ENCODE measurements around the gene SMIM41. TPM values are rescaled to one million over a fixed set of nuclear protein-coding genes. Genes with fewer than 3 reads are reported as not detected.

Gene SMIM41
- total RNA-seq, 4 donors from 2014 or later: 0.64 to 1.5 (median 0.80) TPM; not detected in 1

DNA sequence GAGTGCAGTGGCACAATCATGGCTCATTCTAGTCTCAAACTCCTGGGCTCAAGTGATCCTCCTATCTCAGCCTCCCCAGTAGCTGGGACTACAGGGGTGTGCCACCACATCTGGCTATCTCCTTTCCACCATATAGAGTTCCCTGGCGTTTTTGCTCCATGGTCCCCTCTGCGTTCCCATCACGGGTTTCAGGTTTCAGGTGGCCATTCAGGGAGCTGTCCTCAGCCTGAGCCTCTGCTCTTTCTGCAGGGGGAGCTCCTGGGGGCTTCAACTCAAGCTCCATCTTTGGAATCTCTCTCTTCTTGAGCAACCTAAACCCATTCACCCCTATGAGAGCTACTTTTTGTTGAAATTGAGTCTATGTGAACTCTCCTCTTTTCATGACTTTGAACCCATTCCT is 11.6 kb downstream of the SMIM41 start:
- 67% methylated on average over 3 of the region's 3 CpGs; no CpG with 5 or more reads in 1 of the 2 donors for WGBS, 2 donors (ENCODE audit: low coverage in 1 of 2)
- TF ChIP-seq POLR2A (IDR thresholded peaks at IDR 0.05): no peak
- TF ChIP-seq, protein P1, sequence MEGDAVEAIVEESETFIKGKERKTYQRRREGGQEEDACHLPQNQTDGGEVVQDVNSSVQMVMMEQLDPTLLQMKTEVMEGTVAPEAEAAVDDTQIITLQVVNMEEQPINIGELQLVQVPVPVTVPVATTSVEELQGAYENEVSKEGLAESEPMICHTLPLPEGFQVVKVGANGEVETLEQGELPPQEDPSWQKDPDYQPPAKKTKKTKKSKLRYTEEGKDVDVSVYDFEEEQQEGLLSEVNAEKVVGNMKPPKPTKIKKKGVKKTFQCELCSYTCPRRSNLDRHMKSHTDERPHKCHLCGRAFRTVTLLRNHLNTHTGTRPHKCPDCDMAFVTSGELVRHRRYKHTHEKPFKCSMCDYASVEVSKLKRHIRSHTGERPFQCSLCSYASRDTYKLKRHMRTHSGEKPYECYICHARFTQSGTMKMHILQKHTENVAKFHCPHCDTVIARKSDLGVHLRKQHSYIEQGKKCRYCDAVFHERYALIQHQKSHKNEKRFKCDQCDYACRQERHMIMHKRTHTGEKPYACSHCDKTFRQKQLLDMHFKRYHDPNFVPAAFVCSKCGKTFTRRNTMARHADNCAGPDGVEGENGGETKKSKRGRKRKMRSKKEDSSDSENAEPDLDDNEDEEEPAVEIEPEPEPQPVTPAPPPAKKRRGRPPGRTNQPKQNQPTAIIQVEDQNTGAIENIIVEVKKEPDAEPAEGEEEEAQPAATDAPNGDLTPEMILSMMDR (IDR thresholded peaks at IDR 0.05): no peak
- TF ChIP-seq POLR2AphosphoS5 (IDR thresholded peaks at IDR 0.05): no peak
- TF ChIP-seq EP300 (IDR thresholded peaks at IDR 0.05; ENCODE audit: low read depth): no peak
- in situ Hi-C loops (cut with MboI; ENCODE audit: low pct_ligation_motif_present in 1 of 4, low pct_unique_long_range_greater_than_20kb in 1 of 4, low sequenced_read_pairs in 3 of 4) (no loop called here), intact Hi-C loops (cut with DNase I; ENCODE audit: low total_unique reads) (no loop called here)
- no peaks in the 10 kb centered on the region for H3K36me3 ChIP-seq
- peaks cover 13% of the 10 kb centered on the region for H3K27me3 ChIP-seq
- DNase-seq: no peak
- H3K4me1 ChIP-seq: peaks cover 0 to 4% (median 2%) of the 10 kb centered on the region in 4 donors
- no peak overlapping the region for H3K4me3 ChIP-seq
- H3K9me3 ChIP-seq: no peaks in the 10 kb centered on the region
- no peak overlapping the region for H3K27ac ChIP-seq

DNA sequence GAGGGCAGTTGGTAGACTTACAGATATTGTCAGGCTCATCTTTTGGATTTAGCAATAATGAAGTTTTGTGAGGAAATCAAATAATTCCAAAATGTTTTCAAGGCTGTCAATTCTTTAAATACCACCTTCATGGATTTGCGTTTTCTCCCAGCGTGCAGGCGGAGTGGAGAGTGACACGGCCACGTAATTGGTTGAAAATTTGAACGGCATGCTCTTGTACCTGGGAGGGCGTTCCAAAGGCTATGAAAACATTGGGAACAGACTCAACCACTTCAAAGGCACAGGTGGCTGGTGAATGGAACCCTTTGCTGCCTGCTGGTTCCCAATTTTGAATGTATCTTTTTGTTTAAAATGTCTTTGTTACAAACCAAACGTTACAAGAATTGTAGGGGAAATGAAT is 12.4 kb downstream of the SMIM41 start:
- Histone ChIP-seq H3K27me3 (peaks cover 13% of the 10 kb centered on the region), H3K9me3 (no peaks in the 10 kb centered on the region), H3K27ac (no peak overlapping the region), H3K4me1 (peaks cover 0 to 4% (median 0%) of the 10 kb centered on the region in 4 donors), H3K4me3 (no peak overlapping the region), H3K36me3 (no peaks in the 10 kb centered on the region)
- DNase-seq: no peak
- in situ Hi-C loops (cut with MboI; ENCODE audit: low pct_ligation_motif_present in 1 of 4, low pct_unique_long_range_greater_than_20kb in 1 of 4, low sequenced_read_pairs in 3 of 4): no loop called here
- TF ChIP-seq, protein P1 (IDR thresholded peaks at IDR 0.05): no peak
- TF ChIP-seq EP300 (IDR thresholded peaks at IDR 0.05; ENCODE audit: low read depth) (no peak), POLR2A (IDR thresholded peaks at IDR 0.05) (no peak), POLR2AphosphoS5 (IDR thresholded peaks at IDR 0.05) (no peak)
- 52% methylated on average over 8 of the region's 8 CpGs for WGBS, 2 donors (ENCODE audit: low coverage in 1 of 2)
- intact Hi-C loops (cut with DNase I; ENCODE audit: low total_unique reads): no loop called here

DNA sequence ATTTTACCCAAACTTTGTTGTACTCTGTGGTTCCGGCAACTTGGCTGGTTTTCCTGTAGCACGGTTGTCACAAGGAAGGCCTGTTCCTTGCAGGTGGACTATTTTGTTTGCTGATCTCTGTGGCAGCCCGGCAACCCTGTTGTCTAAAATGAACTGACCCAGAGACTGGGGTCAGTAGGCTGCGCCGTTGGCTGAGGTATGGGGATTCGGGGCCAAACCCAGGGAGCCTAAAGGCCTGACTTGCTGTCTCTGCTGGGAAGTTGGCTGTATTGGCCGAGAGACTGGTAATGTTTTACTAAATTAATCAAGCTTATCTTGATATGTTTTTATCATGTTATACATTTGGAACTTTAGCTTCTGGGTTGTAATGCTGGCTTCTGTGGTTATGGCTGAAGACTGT is 13.8 kb downstream of the SMIM41 start:
- intact Hi-C loops (cut with DNase I; ENCODE audit: low total_unique reads): no loop called here
- WGBS, 2 donors (ENCODE audit: low coverage in 1 of 2): 34 to 39% methylated on average over 2 to 7 of the region's 7 CpGs
- TF ChIP-seq, protein P1 (IDR thresholded peaks at IDR 0.05): no peak
- Histone ChIP-seq H3K27ac (no peak overlapping the region), H3K4me3 (no peak overlapping the region), H3K27me3 (peaks cover 19% of the 10 kb centered on the region), H3K4me1 (peaks cover 0 to 4% (median 0%) of the 10 kb centered on the region in 4 donors), H3K36me3 (no peaks in the 10 kb centered on the region), H3K9me3 (no peaks in the 10 kb centered on the region)
- DNase-seq: no peak
- in situ Hi-C loops (cut with MboI; ENCODE audit: low pct_ligation_motif_present in 1 of 4, low pct_unique_long_range_greater_than_20kb in 1 of 4, low sequenced_read_pairs in 3 of 4): no loop called here

DNA sequence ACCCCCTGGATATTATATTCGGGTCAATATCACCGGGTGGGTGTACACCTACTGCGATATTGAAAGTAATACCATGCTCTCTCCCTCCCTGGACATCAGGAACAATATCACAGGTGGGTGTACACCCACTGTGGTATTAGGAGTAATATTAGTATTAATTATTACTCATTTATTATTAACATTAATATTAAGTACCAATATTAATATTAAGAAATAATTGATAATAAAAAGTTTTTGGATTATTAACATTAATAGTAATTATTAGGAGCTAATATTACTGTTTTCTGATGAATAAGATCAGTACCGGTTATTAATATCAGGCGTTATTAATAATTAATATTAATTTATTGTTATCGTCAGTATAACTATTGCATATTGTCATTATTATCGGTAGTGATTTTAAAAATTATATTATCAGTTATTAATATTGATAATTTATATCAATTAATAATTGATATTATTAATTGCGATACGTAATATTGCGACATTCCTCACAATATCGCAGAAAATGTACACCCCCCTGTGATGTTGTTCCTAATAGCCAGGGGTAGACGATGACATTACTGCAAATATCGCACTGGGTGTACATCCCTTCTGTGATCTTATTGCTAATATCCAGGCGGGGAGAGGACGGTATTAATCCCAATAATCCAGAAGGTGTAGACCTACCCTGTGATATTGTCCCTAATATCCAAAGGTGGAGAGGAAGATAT is 17.0 kb downstream of the SMIM41 start:
- Histone ChIP-seq H3K36me3 (no peaks in the 10 kb centered on the region), H3K4me3 (no peak overlapping the region), H3K27me3 (peaks cover 6% of the 10 kb centered on the region), H3K9me3 (no peaks in the 10 kb centered on the region), H3K27ac (no peak overlapping the region), H3K4me1 (peaks cover 0 to 4% (median 0%) of the 10 kb centered on the region in 4 donors)
- TF ChIP-seq POLR2A (IDR thresholded peaks at IDR 0.05): no peak
- TF ChIP-seq, protein P1 (IDR thresholded peaks at IDR 0.05): no peak
- TF ChIP-seq EP300 (IDR thresholded peaks at IDR 0.05; ENCODE audit: low read depth): no peak
- TF ChIP-seq POLR2AphosphoS5 (IDR thresholded peaks at IDR 0.05): no peak
- intact Hi-C loops (cut with DNase I; ENCODE audit: low total_unique reads): no loop called here
- in situ Hi-C loops (cut with MboI; ENCODE audit: low pct_ligation_motif_present in 1 of 4, low pct_unique_long_range_greater_than_20kb in 1 of 4, low sequenced_read_pairs in 3 of 4): no loop called here
- WGBS, 2 donors (ENCODE audit: low coverage in 1 of 2): 85 to 89% methylated on average over 15 of the region's 15 CpGs
- no peak for DNase-seq
